Measurements from ENCODE around the gene EDEM2. TPM values are rescaled to one million over a fixed set of nuclear protein-coding genes. Genes with fewer than 3 reads are reported as not detected.
A peak's percentile ranks its signal among the peaks of the same experiment; 100 is the strongest.
"Not testable (repeated sequence)": the region's sequence is repeated elsewhere in the genome, so short reads cannot be mapped to it uniquely, and the experiment has no call there.

EDEM2 gene
- polyA plus RNA-seq, 1 experiment, result 28.3 TPM

DNA sequence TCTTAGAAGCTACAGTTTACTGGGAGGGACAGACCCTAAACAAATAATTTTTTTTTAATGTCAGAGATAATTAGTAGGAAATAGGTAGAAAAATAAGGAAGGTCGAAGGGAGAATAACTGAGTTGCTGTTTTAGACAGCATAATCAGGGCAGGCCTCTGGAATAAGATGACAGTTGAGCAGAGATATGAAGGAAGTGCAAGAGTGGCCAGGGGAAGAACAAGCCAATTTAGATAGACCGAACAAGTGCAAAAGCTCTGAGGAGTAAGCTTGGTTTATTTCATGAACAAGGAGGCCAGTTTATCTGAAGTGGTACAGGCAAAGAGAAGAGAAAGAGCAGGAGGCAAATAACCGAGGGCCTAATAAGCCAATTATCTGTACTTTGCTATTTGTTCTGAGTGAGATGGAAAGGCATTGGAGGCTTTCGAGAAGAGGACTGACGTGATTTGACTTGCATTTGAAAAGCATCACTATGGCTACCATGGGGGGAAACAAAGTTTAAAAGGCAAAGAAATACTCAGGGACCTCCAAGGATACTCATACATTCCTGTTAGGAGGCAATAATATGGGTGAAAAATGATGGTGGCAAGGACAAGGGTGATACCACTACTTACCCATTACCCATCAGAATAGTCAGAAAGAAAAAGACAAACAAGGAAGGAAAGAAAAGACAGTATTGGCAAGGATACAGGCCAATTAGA is 44.4 kb upstream of the EDEM2 start:
- ChIA-PET POLR2A (no interaction called here), CTCF (no interaction called here)
- Histone ChIP-seq H3K9me3 (ENCODE audit: control insufficient read depth, insufficient read depth, low read length) (peaks cover 4% of the 10 kb centered on the region; the same call in 1 of the 2 replicates), H3K4me3 (ENCODE audit: low read depth, low read length) (no peak overlapping the region), H3K27ac (ENCODE audit: low read depth, low read length) (no peak overlapping the region), H3K27me3 (ENCODE audit: control insufficient read depth, insufficient read depth, low read length) (no peaks in the 10 kb centered on the region)
- no peak for DNase-seq (ENCODE audit: low read depth, low spot score)
- TF ChIP-seq CTCF (IDR thresholded peaks at IDR 0.05; ENCODE audit: low read depth, low read length), result no peak

DNA sequence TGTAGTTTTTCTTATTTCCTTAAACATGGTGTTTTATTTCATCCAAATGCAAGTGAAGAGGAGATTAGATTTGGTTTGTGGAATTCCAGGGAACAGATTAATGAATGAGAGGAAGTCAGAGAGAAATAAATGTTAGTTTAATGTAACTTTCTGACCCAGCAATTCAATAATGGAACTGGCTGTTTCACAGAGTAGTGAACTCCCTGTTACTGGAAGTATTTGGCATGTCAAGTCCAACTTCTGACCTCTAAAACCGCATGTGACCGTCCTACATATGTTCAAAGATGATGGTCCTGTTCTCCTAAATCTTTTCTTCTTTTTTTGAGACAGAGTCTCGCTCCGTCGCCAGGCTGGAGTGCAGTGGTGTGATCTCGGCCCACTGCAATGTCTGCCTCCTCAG is 43.4 kb upstream of the EDEM2 start:
- no peak for TF ChIP-seq CTCF (IDR thresholded peaks at IDR 0.05; ENCODE audit: low read depth, low read length)
- Histone ChIP-seq H3K27ac (ENCODE audit: low read depth, low read length) (no peak overlapping the region), H3K9me3 (ENCODE audit: control insufficient read depth, insufficient read depth, low read length) (no peaks in the 10 kb centered on the region), H3K27me3 (ENCODE audit: control insufficient read depth, insufficient read depth, low read length) (no peaks in the 10 kb centered on the region), H3K4me3 (ENCODE audit: low read depth, low read length) (no peak overlapping the region)
- DNase-seq (ENCODE audit: low read depth, low spot score), result no peak
- POLR2A ChIA-PET, result no interaction called here
- CTCF ChIA-PET, result interaction anchor here (0.9 kb wide), 1 partner anchor 17 kb away, joined by 3 read pairs; no protein-coding TSS in a partner anchor

- H3K9me3 ChIP-seq (ENCODE audit: control insufficient read depth, insufficient read depth, low read length); POLR2A ChIA-PET; H3K4me3 ChIP-seq (ENCODE audit: low read depth, low read length); H3K27me3 ChIP-seq (ENCODE audit: control insufficient read depth, insufficient read depth, low read length); H3K27ac ChIP-seq (ENCODE audit: low read depth, low read length); DNase-seq (ENCODE audit: low read depth, low spot score): not testable (repeated sequence)
- CTCF ChIA-PET, result interaction anchor here (1.0 kb wide), 1 partner anchor 93 kb away, joined by 4 read pairs; no protein-coding TSS in a partner anchor
Measured at GRCh38 chr20:35189223-35189622, 42.1 kb upstream of the EDEM2 start.

- peak; percentile 29 for DNase-seq (ENCODE audit: low read depth, low spot score)
- no peaks in the 10 kb centered on the region for H3K27me3 ChIP-seq (ENCODE audit: control insufficient read depth, insufficient read depth, low read length)
- TF ChIP-seq CTCF (IDR thresholded peaks at IDR 0.05; ENCODE audit: low read depth, low read length), result no peak
- CTCF ChIA-PET, result interaction anchor here (1.2 to 2.2 kb wide), 4 partner anchors 14 to 91 kb away, joined by 3 to 11 read pairs (median 4); no protein-coding TSS in a partner anchor
- H3K4me3 ChIP-seq (ENCODE audit: low read depth, low read length), result no peak overlapping the region
- no peaks in the 10 kb centered on the region for H3K9me3 ChIP-seq (ENCODE audit: control insufficient read depth, insufficient read depth, low read length)
- POLR2A ChIA-PET, result interaction anchor here (1.0 to 1.4 kb wide), 2 partner anchors 40 to 96 kb away, joined by 3 to 4 read pairs; partner anchors contain the start of gene EDEM2
- no peak overlapping the region for H3K27ac ChIP-seq (ENCODE audit: low read depth, low read length)
Measured at GRCh38 chr20:35187584-35188190, 40.6 kb upstream of the EDEM2 start.

DNA sequence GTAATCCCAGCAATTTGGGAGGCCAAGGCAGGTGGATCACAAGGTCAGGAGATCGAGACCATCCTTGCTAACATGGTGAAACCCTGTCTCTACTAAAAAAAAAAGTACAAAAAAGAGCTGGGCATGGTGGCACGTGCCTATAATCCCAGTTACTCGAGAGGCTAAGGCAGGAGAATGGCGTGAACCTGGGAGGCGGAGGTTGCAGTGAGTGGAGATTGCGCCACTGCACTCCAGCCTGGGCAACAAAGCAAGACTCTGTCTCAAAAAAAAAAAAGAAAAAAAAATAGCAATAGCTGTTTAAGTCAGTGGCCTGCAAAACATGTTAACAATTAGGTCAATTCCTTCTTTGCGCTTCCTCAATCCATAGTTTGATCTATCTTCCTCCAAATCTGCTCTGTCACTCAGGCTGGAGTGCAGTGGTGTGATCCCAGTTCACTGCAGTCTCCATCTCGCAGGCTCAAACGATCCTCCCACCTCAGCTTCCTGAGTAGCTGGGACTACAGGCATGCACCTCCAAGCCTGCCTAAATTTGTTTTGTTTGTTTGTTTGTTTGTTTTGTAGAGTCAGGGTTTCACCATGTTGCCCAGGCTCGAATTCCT is 39.7 kb upstream of the EDEM2 start:
- ChIA-PET CTCF (interaction anchor here (1.4 to 2.2 kb wide), 2 partner anchors 21 to 42 kb away, joined by 5 to 11 read pairs; no protein-coding TSS in a partner anchor), POLR2A (interaction anchor here (1.4 kb wide), 1 partner anchor 40 kb away, joined by 4 read pairs; the partner anchor contains the start of gene EDEM2)
- not testable (repeated sequence) for H3K27me3 ChIP-seq (ENCODE audit: control insufficient read depth, insufficient read depth, low read length); H3K27ac ChIP-seq (ENCODE audit: low read depth, low read length); H3K4me3 ChIP-seq (ENCODE audit: low read depth, low read length); DNase-seq (ENCODE audit: low read depth, low spot score); H3K9me3 ChIP-seq (ENCODE audit: control insufficient read depth, insufficient read depth, low read length)

All from AG04450 (cell line).